Osteocyte (in vitro differentiated cells): ENCODE measurements around the gene IP6K1. TPM values are rescaled to one million over a fixed set of nuclear protein-coding genes. Genes with fewer than 3 reads are reported as not detected.

Experiments
- DNase-seq: peaks from one replicate; pipeline ENCODE4 v3.0.0; 2021; ENCODE audit warnings: mixed read lengths; ENCODE audit not compliant: unreplicated experiment; ENCODE audit errors: extremely low spot score
- H3K27ac Mint-ChIP-seq: one replicate; pipeline ENCODE4 v1.8.0; 2021; ENCODE audit warnings: mild to moderate bottlenecking, mixed read lengths; ENCODE audit not compliant: unreplicated experiment
- H3K27me3 Mint-ChIP-seq: one replicate; pipeline ENCODE4 v1.8.0; 2021; ENCODE audit warnings: mixed read lengths; ENCODE audit not compliant: unreplicated experiment
- H3K36me3 Mint-ChIP-seq: one replicate; pipeline ENCODE4 v1.8.0; 2021; ENCODE audit warnings: mixed read lengths; ENCODE audit not compliant: unreplicated experiment
- H3K4me1 Mint-ChIP-seq: one replicate; pipeline ENCODE4 v1.8.0; 2021; ENCODE audit warnings: mixed read lengths; ENCODE audit not compliant: unreplicated experiment
- H3K4me3 Mint-ChIP-seq: one replicate; pipeline ENCODE4 v1.8.0; 2021; ENCODE audit warnings: mild to moderate bottlenecking, moderate library complexity, mixed read lengths; ENCODE audit not compliant: unreplicated experiment
- H3K9me3 Mint-ChIP-seq: one replicate; pipeline ENCODE4 v1.8.0; 2021; ENCODE audit warnings: mixed read lengths; ENCODE audit not compliant: unreplicated experiment
- total RNA-seq: library from RNA; stranded (reverse); gene quantifications from 2 replicates; pipeline ENCODE4 v1.2.1, GENCODE V29; 2021
- TF ChIP-seq, protein P1 (sequence below): fragments of 200-600 bp; sonication (generic); IDR thresholded peaks from 2 replicates; pipeline ENCODE4 v1.5.0; 2021; ENCODE audit warnings: antibody characterized with exemption, mild to moderate bottlenecking, moderate library complexity

IP6K1 gene
- total RNA-seq, 1 donor from 2014 or later: 66.9 TPM

DNA sequence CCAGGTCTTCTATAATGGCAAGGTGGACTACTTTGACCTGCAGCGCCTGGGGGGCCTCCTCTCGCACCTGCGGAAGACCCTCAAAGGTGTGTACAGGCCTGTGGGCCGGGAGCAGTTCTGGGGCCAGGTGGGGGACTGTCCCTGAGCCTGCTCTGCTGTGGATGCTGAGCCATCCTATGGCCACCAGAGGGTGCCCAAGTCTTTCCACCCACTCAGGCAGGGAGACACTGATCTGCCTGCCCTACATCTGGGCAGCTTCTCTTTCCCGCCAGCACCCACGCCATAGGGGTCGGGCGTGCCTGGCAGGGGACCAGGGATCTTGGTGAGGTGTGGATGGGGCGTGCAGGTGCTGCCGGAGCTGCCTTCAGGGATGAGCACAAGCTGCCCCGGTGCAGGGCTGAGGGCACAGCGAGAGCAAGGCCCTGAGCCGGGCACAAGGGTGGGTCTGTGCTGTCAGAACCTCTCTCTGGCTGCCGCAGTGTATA, 82.9 kb downstream of the IP6K1 start:
- Mint-ChIP-seq H3K4me3 (no peak overlapping the region), H3K27me3 (no peaks in the 10 kb centered on the region), H3K4me1 (peaks cover 5% of the 10 kb centered on the region), H3K9me3 (no peaks in the 10 kb centered on the region), H3K27ac (no peak overlapping the region), H3K36me3 (peaks cover 10% of the 10 kb centered on the region)
- DNase-seq: no peak
- TF ChIP-seq, protein P1, sequence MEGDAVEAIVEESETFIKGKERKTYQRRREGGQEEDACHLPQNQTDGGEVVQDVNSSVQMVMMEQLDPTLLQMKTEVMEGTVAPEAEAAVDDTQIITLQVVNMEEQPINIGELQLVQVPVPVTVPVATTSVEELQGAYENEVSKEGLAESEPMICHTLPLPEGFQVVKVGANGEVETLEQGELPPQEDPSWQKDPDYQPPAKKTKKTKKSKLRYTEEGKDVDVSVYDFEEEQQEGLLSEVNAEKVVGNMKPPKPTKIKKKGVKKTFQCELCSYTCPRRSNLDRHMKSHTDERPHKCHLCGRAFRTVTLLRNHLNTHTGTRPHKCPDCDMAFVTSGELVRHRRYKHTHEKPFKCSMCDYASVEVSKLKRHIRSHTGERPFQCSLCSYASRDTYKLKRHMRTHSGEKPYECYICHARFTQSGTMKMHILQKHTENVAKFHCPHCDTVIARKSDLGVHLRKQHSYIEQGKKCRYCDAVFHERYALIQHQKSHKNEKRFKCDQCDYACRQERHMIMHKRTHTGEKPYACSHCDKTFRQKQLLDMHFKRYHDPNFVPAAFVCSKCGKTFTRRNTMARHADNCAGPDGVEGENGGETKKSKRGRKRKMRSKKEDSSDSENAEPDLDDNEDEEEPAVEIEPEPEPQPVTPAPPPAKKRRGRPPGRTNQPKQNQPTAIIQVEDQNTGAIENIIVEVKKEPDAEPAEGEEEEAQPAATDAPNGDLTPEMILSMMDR: peak; percentile 84

DNA sequence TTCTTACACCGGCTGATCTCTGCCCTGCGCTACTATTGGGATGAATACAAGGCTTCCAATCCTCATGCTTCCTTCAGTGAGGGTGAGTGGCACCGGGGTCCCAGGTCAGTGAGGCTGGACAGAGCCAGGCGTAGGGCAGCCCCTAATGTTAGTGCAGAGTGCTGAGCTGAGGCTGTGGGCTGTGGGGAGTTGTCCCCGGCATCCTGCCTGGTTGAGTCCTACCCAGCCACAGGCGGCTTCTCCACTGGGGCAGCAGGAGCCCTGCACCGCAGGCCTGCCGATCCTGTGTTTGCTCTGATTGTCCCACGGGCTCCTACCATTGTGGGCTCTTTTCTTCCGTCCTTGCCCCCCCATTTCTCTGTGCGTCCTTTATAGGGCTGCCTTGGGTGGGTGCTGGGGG, 83.7 kb downstream of the IP6K1 start:
- Mint-ChIP-seq H3K9me3 (no peaks in the 10 kb centered on the region), H3K4me3 (no peak overlapping the region), H3K27ac (no peak overlapping the region), H3K4me1 (peaks cover 5% of the 10 kb centered on the region), H3K36me3 (peaks cover 10% of the 10 kb centered on the region), H3K27me3 (no peaks in the 10 kb centered on the region)
- DNase-seq: no peak
- TF ChIP-seq, protein P1: no peak

DNA sequence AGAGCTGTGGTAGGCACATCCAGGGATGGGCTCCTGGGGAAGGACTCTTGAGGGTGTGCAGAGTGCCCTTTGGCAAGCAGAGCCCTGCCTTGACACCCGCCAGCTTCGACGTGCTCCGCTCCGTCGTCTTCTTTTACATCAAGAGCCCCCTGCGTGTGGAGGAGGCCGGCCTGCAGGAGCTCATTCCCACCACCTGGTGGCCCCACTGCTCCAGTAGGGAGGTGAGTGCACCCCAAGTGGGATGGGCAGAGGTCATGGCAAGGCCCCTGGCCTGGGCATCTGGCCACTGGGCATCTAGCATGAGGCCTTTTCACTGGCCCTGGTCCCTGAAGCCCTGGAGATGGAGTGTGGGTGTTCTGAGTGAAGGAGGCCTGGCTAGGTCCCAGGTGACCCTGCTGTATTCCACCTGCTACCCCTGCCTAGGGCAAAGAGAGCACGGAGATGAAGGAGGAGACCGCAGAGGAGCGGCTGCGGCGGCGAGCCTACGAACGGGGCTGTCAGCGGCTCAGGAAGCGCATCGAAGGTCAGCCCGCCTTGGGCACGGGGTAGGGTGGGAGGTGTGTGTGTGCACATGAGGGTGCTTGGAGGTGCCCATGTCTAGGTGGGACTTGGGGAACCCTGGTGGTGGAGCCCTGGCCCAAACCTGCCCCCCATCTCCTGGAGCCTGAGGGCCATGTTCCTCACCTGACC, 84.8 kb downstream of the IP6K1 start:
- Mint-ChIP-seq H3K4me1 (peaks cover 5% of the 10 kb centered on the region), H3K36me3 (peaks cover 10% of the 10 kb centered on the region), H3K9me3 (no peaks in the 10 kb centered on the region), H3K4me3 (no peak overlapping the region), H3K27ac (no peak overlapping the region), H3K27me3 (no peaks in the 10 kb centered on the region)
- DNase-seq: no peak
- TF ChIP-seq, protein P1: peak; percentile 49

DNA sequence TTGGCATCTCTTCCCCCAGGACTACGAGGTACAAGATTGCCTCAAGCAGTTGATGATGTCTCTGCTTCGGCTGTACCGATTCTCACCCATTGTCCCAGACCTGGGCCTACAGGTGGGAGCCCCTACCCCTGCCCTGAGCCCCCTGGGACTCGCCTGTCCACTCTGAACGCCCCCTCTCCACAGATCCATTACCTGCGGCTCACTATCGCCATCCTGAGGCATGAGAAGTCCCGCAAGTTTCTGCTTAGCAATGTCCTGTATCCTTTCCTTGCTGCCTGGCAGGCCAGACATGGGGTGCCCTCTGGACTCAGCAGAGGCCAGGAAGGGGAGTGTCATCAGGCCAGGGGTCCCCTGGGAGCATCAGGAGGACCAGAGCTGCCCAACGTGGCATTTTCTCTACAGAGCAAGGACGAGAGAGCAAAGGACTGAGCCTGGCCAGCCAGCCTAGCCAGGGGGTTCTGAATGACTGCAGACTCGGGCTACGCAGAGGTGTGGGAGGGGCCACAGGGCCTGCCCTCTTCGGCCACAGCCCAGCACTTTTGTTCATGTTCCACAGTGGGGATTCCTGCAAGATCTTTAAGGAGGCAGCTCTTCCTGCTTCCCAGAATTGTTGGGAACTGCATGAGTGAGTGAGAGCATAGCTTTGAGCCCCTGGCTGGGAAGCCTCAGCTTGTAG, 85.8 kb downstream of the IP6K1 start:
- H3K27me3 Mint-ChIP-seq: no peaks in the 10 kb centered on the region
- H3K4me1 Mint-ChIP-seq: peaks cover 5% of the 10 kb centered on the region
- no peak overlapping the region for H3K4me3 Mint-ChIP-seq
- no peaks in the 10 kb centered on the region for H3K9me3 Mint-ChIP-seq
- peaks cover 10% of the 10 kb centered on the region for H3K36me3 Mint-ChIP-seq
- no peak for DNase-seq
- H3K27ac Mint-ChIP-seq: no peak overlapping the region
- TF ChIP-seq, protein P1: no peak

DNA sequence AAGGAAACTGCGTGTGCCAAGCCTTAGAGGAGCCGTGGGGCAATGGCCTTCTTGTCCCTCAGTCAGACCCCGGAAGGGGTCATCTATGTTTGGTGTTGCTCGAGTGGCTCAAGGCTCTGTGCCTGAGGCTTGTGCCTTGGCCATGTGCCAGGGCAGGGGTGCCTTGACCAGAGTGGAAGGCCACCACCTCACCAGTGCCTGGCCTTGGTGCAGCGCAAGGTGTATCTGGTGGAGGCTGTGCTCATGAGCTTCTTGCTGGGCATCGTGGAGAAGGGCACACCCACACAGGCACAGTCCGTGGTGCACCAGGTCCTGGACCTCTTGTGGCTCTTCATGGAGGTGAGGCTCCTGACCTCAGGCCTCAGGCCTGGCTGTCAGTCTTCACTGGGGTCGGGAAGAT, 86.3 kb downstream of the IP6K1 start:
- Mint-ChIP-seq H3K27me3 (no peaks in the 10 kb centered on the region), H3K4me1 (peaks cover 5% of the 10 kb centered on the region), H3K27ac (no peak overlapping the region), H3K4me3 (no peak overlapping the region), H3K36me3 (peaks cover 10% of the 10 kb centered on the region), H3K9me3 (no peaks in the 10 kb centered on the region)
- TF ChIP-seq, protein P1: no peak
- no peak for DNase-seq
